Stomach smooth muscle (tissue), 2 donors: Measurements from ENCODE around the gene CTSS.
A peak's percentile ranks its signal among the peaks of the same experiment; 100 is the strongest.

Experiments used
- H3K27ac ChIP-seq: one replicate; pipeline ENCODE4 v1.7.0; 2013; ENCODE audit warnings: mild to moderate bottlenecking, low read length, inconsistent platforms
- H3K27me3 ChIP-seq, 2 donors: one replicate each; pipeline ENCODE4 v1.7.0; 2013; ENCODE audit warnings: low read length in 2 of 2; ENCODE audit not compliant: insufficient read depth in 2 of 2, control insufficient read depth in 1 of 2
- H3K36me3 ChIP-seq, 2 donors: one replicate each; pipeline ENCODE4 v1.7.0; 2013; ENCODE audit warnings: low read length in 2 of 2; ENCODE audit not compliant: control insufficient read depth in 2 of 2, insufficient read depth in 2 of 2
- H3K4me1 ChIP-seq: one replicate; pipeline ENCODE4 v1.7.0; 2013; ENCODE audit warnings: low read length; ENCODE audit not compliant: control insufficient read depth, insufficient read depth
- H3K4me3 ChIP-seq, 2 donors: one replicate each; pipeline ENCODE4 v1.7.0; 2013; ENCODE audit warnings: low read length in 2 of 2
- H3K9ac ChIP-seq, 2 donors: one replicate each; pipeline ENCODE4 v1.7.0; 2013; ENCODE audit warnings: low read length in 2 of 2, mild to moderate bottlenecking in 1 of 2
- H3K9me3 ChIP-seq, 2 donors: one replicate each; pipeline ENCODE4 v1.7.0; 2013; ENCODE audit warnings: low read length in 2 of 2; ENCODE audit not compliant: control insufficient read depth in 2 of 2
- donor health status: healthy.
- donor health status: Pancreatic carcinoma.

CTSS gene

GRCh38 chr1:150706091-150706490 lies 59.5 kb downstream of the CTSS start:
- Histone ChIP-seq H3K4me1 (no peaks in the 10 kb centered on the region), H3K27ac (no peak overlapping the region), H3K27me3 (no peaks in the 10 kb centered on the region), H3K9ac (no peak overlapping the region), H3K36me3 (no peaks in the 10 kb centered on the region), H3K4me3 (no peak overlapping the region), H3K9me3 (no peaks in the 10 kb centered on the region)

GRCh38 chr1:150703427-150703826 lies 62.2 kb downstream of the CTSS start:
- Histone ChIP-seq H3K36me3 (no peaks in the 10 kb centered on the region), H3K4me3 (no peak overlapping the region), H3K27me3 (no peaks in the 10 kb centered on the region), H3K27ac (no peak overlapping the region), H3K9ac (no peak overlapping the region), H3K4me1 (no peaks in the 10 kb centered on the region), H3K9me3 (no peaks in the 10 kb centered on the region)

GRCh38 chr1:150696995-150697927 lies 68.3 kb downstream of the CTSS start, which contains the start of gene GOLPH3L:
TSS of gene GOLPH3L (minus strand) at chr1:150697154. CDS start at chr1:150694838, 2,316 bp downstream.
- peak within 1 kb of the TSS; percentile 60 to 69 for H3K9ac ChIP-seq
- H3K4me1 ChIP-seq: peaks cover 3% of the 10 kb centered on the region
- H3K4me3 ChIP-seq: peak within 1 kb of the TSS; percentile 87 to 97
- H3K36me3 ChIP-seq: peaks cover 0 to 3% of the 10 kb centered on the region in 2 donors
- no peaks in the 10 kb centered on the region for H3K27me3 ChIP-seq
- no peak within 1 kb of the TSS for H3K27ac ChIP-seq
- H3K9me3 ChIP-seq: no peaks in the 10 kb centered on the region

GRCh38 chr1:150696590-150696989 lies 69.0 kb downstream of the CTSS start:
- Histone ChIP-seq H3K9me3 (no peaks in the 10 kb centered on the region), H3K27me3 (no peaks in the 10 kb centered on the region), H3K27ac (no peak overlapping the region), H3K36me3 (peaks cover 0 to 3% of the 10 kb centered on the region in 2 donors), H3K4me3 (peak overlapping the region; percentile 87 to 97), H3K4me1 (peaks cover 3% of the 10 kb centered on the region), H3K9ac (peak overlapping the region; percentile 52 to 62)

GRCh38 chr1:150696162-150696561 lies 69.4 kb downstream of the CTSS start:
- H3K27ac ChIP-seq: no peak overlapping the region
- peaks cover 3% of the 10 kb centered on the region for H3K4me1 ChIP-seq
- peak overlapping the region; percentile 46 to 87 for H3K4me3 ChIP-seq
- H3K36me3 ChIP-seq: peaks cover 0 to 3% of the 10 kb centered on the region in 2 donors
- no peaks in the 10 kb centered on the region for H3K27me3 ChIP-seq
- H3K9ac ChIP-seq: no peak overlapping the region
- no peaks in the 10 kb centered on the region for H3K9me3 ChIP-seq

GRCh38 chr1:150695561-150695960 lies 70.0 kb downstream of the CTSS start:
- no peaks in the 10 kb centered on the region for H3K27me3 ChIP-seq
- peak overlapping the region in 1 of 2 donors; percentile 87 for H3K4me3 ChIP-seq
- no peak overlapping the region for H3K9ac ChIP-seq
- peaks cover 0 to 3% of the 10 kb centered on the region in 2 donors for H3K36me3 ChIP-seq
- no peaks in the 10 kb centered on the region for H3K9me3 ChIP-seq
- peaks cover 3% of the 10 kb centered on the region for H3K4me1 ChIP-seq
- no peak overlapping the region for H3K27ac ChIP-seq

- no peaks in the 10 kb centered on the region for H3K9me3 ChIP-seq
- H3K4me3 ChIP-seq: no peak overlapping the region
- no peak overlapping the region for H3K27ac ChIP-seq
- no peaks in the 10 kb centered on the region for H3K27me3 ChIP-seq
- peaks cover 4 to 6% of the 10 kb centered on the region in 2 donors for H3K36me3 ChIP-seq
- no peak overlapping the region for H3K9ac ChIP-seq
- peaks cover 3% of the 10 kb centered on the region for H3K4me1 ChIP-seq
Observed at GRCh38 chr1:150692720-150693119, 72.9 kb downstream of the CTSS start.

GRCh38 chr1:150688763-150689162 lies 76.8 kb downstream of the CTSS start:
- Histone ChIP-seq H3K9me3 (no peaks in the 10 kb centered on the region), H3K4me1 (no peaks in the 10 kb centered on the region), H3K27me3 (no peaks in the 10 kb centered on the region), H3K4me3 (no peak overlapping the region), H3K36me3 (peaks cover 4% of the 10 kb centered on the region in 2 donors), H3K27ac (no peak overlapping the region), H3K9ac (no peak overlapping the region)

GRCh38 chr1:150686275-150686674 lies 79.3 kb downstream of the CTSS start:
- H3K4me3 ChIP-seq: no peak overlapping the region
- no peak overlapping the region for H3K27ac ChIP-seq
- H3K9ac ChIP-seq: no peak overlapping the region
- H3K27me3 ChIP-seq: no peaks in the 10 kb centered on the region
- H3K36me3 ChIP-seq: peaks cover 4 to 6% of the 10 kb centered on the region in 2 donors
- H3K4me1 ChIP-seq: no peaks in the 10 kb centered on the region
- H3K9me3 ChIP-seq: no peaks in the 10 kb centered on the region

GRCh38 chr1:150683914-150684313 lies 81.7 kb downstream of the CTSS start:
- Histone ChIP-seq H3K27ac (no peak overlapping the region), H3K4me1 (no peaks in the 10 kb centered on the region), H3K9ac (no peak overlapping the region), H3K27me3 (no peaks in the 10 kb centered on the region), H3K36me3 (peaks cover 3 to 7% of the 10 kb centered on the region in 2 donors), H3K9me3 (no peaks in the 10 kb centered on the region), H3K4me3 (no peak overlapping the region)
